ENCODE measurements around the gene GOT2. TPM values are rescaled to one million over a fixed set of nuclear protein-coding genes. Genes with fewer than 3 reads are reported as not detected.

Gene GOT2
- 26.3 and 41.9 TPM in 2 replicates for total RNA-seq

GRCh38 chr16:58733671-58734458, at the start of gene GOT2:
Gene GOT2 (minus strand): TSS chr16:58734316. CDS start chr16:58734228, 88 bp downstream.

GRCh38 chr16:58684354-58685083, 49.6 kb downstream of the GOT2 start, which contains the start of gene SLC38A7:
Gene SLC38A7 (minus strand): TSS chr16:58684770. CDS start chr16:58680126, 4,644 bp downstream.

Small RNA genes lying within 50 kb of the gene (small RNA-seq; reads per million reads assigned to genes)
- gene RN7SL143P (not detected), gene RNU6-1155P (not detected)

Other genes with a start within 250 kb of the GOT2 start
- gene NDRG4, start 234.2 kb downstream of the GOT2 start, total RNA-seq: 8.8 and 12.8 TPM in 2 replicates
- gene SETD6, start 218.8 kb downstream of the GOT2 start, total RNA-seq: 8.2 and 12.7 TPM in 2 replicates
- gene CNOT1, start 104.5 kb downstream of the GOT2 start, total RNA-seq: 121 and 122 TPM in 2 replicates
- 25.9 and 39.6 TPM in 2 replicates for gene SLC38A7, start 49.5 kb downstream of the GOT2 start, total RNA-seq